ENCODE data around the gene TTC34.

TTC34 gene

GRCh38 chr1:2587071-2587859 lies 214.2 kb downstream of the TTC34 start:
- no peak for FAIRE-seq

GRCh38 chr1:2586154-2587070 lies 215.1 kb downstream of the TTC34 start, which contains the start of gene PRXL2B:
TSS of gene PRXL2B (plus strand) at chr1:2586777. CDS start at chr1:2586886, 109 bp downstream.
- peak; percentile 18 for FAIRE-seq
